ENCODE results near the gene INTU. TPM values are rescaled to one million over a fixed set of nuclear protein-coding genes. Genes with fewer than 3 reads are reported as not detected.

INTU gene
- total RNA-seq, 4 donors from 2014 or later, result 5.9 to 8.7 (median 7.1) TPM

- WGBS, result 84% methylated on average over 2 of the region's 2 CpGs
- Histone ChIP-seq H3K9me3 (no peaks in the 10 kb centered on the region), H3K4me1 (no peaks in the 10 kb centered on the region), H3K4me3 (no peak overlapping the region), H3K27me3 (no peaks in the 10 kb centered on the region), H3K27ac (replicated peaks in 1 of 4) (no peak overlapping the region), H3K36me3 (no peaks in the 10 kb centered on the region)
- intact Hi-C loops (cut with DNase I), result no loop called here
- no peak for TF ChIP-seq EP300 (IDR thresholded peaks at IDR 0.05)
- TF ChIP-seq POLR2A (IDR thresholded peaks at IDR 0.05; ENCODE audit: low read depth), result no peak
- no peak for TF ChIP-seq CTCF (IDR thresholded peaks at IDR 0.05)
- DNase-seq (ENCODE audit: extremely low spot score), result no peak
Measured at GRCh38 chr4:127734976-127735375, 102.2 kb downstream of the INTU start.

DNA sequence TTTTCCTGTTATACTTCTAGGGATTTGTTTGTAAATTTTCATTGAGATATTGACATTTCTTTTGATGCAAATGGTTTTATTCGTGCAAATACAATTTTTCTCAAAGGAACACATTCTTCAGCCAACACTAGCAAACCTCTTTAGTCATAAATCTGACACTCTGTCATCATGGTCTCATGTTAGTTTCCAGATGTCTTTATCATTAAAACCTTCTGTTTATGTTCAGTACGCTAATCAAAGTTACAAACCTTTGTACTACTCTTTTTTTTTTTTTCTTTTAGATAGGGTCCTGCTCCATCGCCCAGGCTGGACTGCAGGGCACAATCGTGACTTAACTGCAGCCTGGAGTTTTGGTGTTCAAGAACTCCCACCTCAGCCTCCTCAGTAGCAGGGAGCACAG, 104.5 kb downstream of the INTU start:
- Histone ChIP-seq H3K4me3 (no peak overlapping the region), H3K9me3 (no peaks in the 10 kb centered on the region), H3K27ac (replicated peaks in 1 of 4) (no peak overlapping the region), H3K4me1 (no peaks in the 10 kb centered on the region), H3K27me3 (no peaks in the 10 kb centered on the region), H3K36me3 (no peaks in the 10 kb centered on the region)
- intact Hi-C loops (cut with DNase I), result no loop called here
- WGBS, result 50% methylated on average over 4 of the region's 4 CpGs
- DNase-seq (ENCODE audit: extremely low spot score), result no peak
- no peak for TF ChIP-seq CTCF (IDR thresholded peaks at IDR 0.05)
- no peak for TF ChIP-seq EP300 (IDR thresholded peaks at IDR 0.05)
- TF ChIP-seq POLR2A (IDR thresholded peaks at IDR 0.05; ENCODE audit: low read depth), result no peak
- TF ChIP-seq POLR2AphosphoS5 (IDR thresholded peaks at IDR 0.05), result no peak

GRCh38 chr4:127741247-127741646, 108.5 kb downstream of the INTU start:
- H3K27me3 ChIP-seq, result no peaks in the 10 kb centered on the region
- no peak overlapping the region for H3K4me3 ChIP-seq
- intact Hi-C loops (cut with DNase I), result no loop called here
- 100% methylated on average over 1 of the region's 1 CpG for WGBS
- no peaks in the 10 kb centered on the region for H3K9me3 ChIP-seq
- H3K36me3 ChIP-seq, result no peaks in the 10 kb centered on the region
- H3K4me1 ChIP-seq, result no peaks in the 10 kb centered on the region
- DNase-seq (ENCODE audit: extremely low spot score), result no peak
- TF ChIP-seq POLR2AphosphoS5 (IDR thresholded peaks at IDR 0.05), result no peak
- H3K27ac ChIP-seq (replicated peaks in 1 of 4), result no peak overlapping the region

DNA sequence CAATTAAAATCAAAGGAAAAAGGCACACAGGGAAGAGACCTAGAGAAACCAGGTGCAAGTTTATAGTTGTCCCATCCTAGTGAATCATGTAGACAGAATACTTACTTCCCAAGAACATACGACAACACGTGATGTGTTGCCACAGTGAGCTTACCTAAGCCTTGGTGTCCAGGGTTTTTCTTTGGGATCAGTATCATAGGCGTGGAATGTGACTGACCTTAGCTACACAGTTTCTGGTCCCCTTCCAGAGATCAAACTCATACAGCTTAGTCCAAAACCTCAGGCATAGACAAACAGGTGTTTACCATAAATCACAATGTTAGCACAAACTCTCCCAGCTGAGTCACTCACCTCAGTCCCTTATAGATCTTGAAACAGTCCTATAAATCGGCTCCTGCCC, 115.1 kb downstream of the INTU start:
- Histone ChIP-seq H3K9me3 (peaks cover 0 to 7% (median 3%) of the 10 kb centered on the region in 4 donors), H3K27me3 (no peaks in the 10 kb centered on the region), H3K4me3 (no peak overlapping the region), H3K4me1 (no peaks in the 10 kb centered on the region), H3K27ac (replicated peaks in 1 of 4) (no peak overlapping the region), H3K36me3 (no peaks in the 10 kb centered on the region)
- intact Hi-C loops (cut with DNase I), result no loop called here
- 95% methylated on average over 4 of the region's 4 CpGs for WGBS
- no peak for DNase-seq (ENCODE audit: extremely low spot score)
- TF ChIP-seq POLR2AphosphoS5 (IDR thresholded peaks at IDR 0.05) (no peak), POLR2A (IDR thresholded peaks at IDR 0.05; ENCODE audit: low read depth) (no peak), CTCF (IDR thresholded peaks at IDR 0.05) (no peak)

DNA sequence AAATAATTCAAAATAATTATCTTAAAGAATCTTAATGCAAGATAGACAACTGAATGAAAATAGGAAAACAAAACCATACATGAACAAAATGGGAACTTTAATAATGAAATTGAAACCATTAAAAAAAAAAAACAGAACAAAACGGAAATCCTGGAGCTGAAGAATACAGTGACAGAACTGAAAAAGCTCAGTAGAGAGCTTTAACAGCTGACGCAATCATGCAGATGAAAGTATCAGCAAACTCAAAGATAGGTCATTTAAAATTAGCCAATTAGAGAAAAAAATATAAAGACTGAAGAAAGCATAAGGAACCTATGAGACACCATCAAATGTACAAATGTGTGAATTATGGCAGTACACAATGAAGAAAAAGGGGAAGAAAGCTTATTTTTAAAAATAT, 116.2 kb downstream of the INTU start:
- TF ChIP-seq POLR2AphosphoS5 (IDR thresholded peaks at IDR 0.05) (no peak), CTCF (IDR thresholded peaks at IDR 0.05) (no peak), POLR2A (IDR thresholded peaks at IDR 0.05; ENCODE audit: low read depth) (no peak), EP300 (IDR thresholded peaks at IDR 0.05) (no peak)
- H3K4me3 ChIP-seq, result no peak overlapping the region
- intact Hi-C loops (cut with DNase I), result no loop called here
- no peaks in the 10 kb centered on the region for H3K27me3 ChIP-seq
- H3K9me3 ChIP-seq, result peaks cover 0 to 7% (median 3%) of the 10 kb centered on the region in 4 donors
- H3K36me3 ChIP-seq, result no peaks in the 10 kb centered on the region
- 87% methylated on average over 2 of the region's 2 CpGs for WGBS
- DNase-seq (ENCODE audit: extremely low spot score), result no peak
- H3K27ac ChIP-seq (replicated peaks in 1 of 4), result no peak overlapping the region
- H3K4me1 ChIP-seq, result no peaks in the 10 kb centered on the region
